Neural cell (in vitro differentiated cells): ENCODE measurements around the gene SFRP5.

Experiments used
- EP300 ChIP-seq: fragments of 450-650 bp; conservative IDR thresholded peaks from 2 replicates; pipeline ENCODE4 v1.6.1; 2014; ENCODE audit warnings: antibody characterized with exemption, mild to moderate bottlenecking, moderate library complexity; ENCODE audit not compliant: poor library complexity, severe bottlenecking
- EZH2 ChIP-seq: fragments of 200-600, 300-800 bp; shearing (Covaris generic), sonication (generic); IDR thresholded peaks from 2 replicates; pipeline ENCODE4 v1.6.1; 2014; ENCODE audit warnings: antibody characterized with exemption, low read length, borderline replicate concordance, mild to moderate bottlenecking; ENCODE audit not compliant: insufficient read depth, poor library complexity, severe bottlenecking
- POLR2AphosphoS5 ChIP-seq: IDR thresholded peaks from 2 replicates; pipeline ENCODE4 v1.6.1; 2012
- RAD21 ChIP-seq: fragments of 450-650 bp; conservative IDR thresholded peaks from 2 replicates; pipeline ENCODE4 v1.6.1; 2014; ENCODE audit warnings: antibody characterized with exemption, mild to moderate bottlenecking, moderate library complexity
- SMC3 ChIP-seq: fragments of 450-650 bp; conservative IDR thresholded peaks from 2 replicates; pipeline ENCODE4 v1.6.1; 2014; ENCODE audit warnings: antibody characterized with exemption, mild to moderate bottlenecking, moderate library complexity; ENCODE audit not compliant: poor library complexity
- TAF1 ChIP-seq: IDR thresholded peaks from 2 replicates; pipeline ENCODE4 v1.6.1; 2012; ENCODE audit warnings: low read depth
- TF ChIP-seq, protein P1 (sequence below): fragments of 450-650 bp; IDR thresholded peaks from 2 replicates; pipeline ENCODE4 v1.5.1; 2014; ENCODE audit warnings: antibody characterized with exemption, mild to moderate bottlenecking, moderate library complexity; ENCODE audit not compliant: poor library complexity, severe bottlenecking

- TF ChIP-seq, protein P1, sequence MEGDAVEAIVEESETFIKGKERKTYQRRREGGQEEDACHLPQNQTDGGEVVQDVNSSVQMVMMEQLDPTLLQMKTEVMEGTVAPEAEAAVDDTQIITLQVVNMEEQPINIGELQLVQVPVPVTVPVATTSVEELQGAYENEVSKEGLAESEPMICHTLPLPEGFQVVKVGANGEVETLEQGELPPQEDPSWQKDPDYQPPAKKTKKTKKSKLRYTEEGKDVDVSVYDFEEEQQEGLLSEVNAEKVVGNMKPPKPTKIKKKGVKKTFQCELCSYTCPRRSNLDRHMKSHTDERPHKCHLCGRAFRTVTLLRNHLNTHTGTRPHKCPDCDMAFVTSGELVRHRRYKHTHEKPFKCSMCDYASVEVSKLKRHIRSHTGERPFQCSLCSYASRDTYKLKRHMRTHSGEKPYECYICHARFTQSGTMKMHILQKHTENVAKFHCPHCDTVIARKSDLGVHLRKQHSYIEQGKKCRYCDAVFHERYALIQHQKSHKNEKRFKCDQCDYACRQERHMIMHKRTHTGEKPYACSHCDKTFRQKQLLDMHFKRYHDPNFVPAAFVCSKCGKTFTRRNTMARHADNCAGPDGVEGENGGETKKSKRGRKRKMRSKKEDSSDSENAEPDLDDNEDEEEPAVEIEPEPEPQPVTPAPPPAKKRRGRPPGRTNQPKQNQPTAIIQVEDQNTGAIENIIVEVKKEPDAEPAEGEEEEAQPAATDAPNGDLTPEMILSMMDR: no peak
- no peak for TF ChIP-seq EP300
- TF ChIP-seq EZH2: no peak
- TF ChIP-seq RAD21: no peak
- TF ChIP-seq POLR2AphosphoS5: no peak
- no peak for TF ChIP-seq SMC3
- no peak for TF ChIP-seq TAF1
Measured at GRCh38 chr10:97766106-97766810, 5.5 kb downstream of the SFRP5 start.
